GM12872 (cell line): ENCODE measurements around the gene VTI1A.

Experiments used
- TF ChIP-seq, protein P1 (sequence below): IDR thresholded peaks from 3 replicates; pipeline ENCODE4 v1.5.1; 2011; ENCODE audit warnings: low read depth, mild to moderate bottlenecking, low read length, moderate library complexity; ENCODE audit not compliant: insufficient read depth

The VTI1A gene

DNA sequence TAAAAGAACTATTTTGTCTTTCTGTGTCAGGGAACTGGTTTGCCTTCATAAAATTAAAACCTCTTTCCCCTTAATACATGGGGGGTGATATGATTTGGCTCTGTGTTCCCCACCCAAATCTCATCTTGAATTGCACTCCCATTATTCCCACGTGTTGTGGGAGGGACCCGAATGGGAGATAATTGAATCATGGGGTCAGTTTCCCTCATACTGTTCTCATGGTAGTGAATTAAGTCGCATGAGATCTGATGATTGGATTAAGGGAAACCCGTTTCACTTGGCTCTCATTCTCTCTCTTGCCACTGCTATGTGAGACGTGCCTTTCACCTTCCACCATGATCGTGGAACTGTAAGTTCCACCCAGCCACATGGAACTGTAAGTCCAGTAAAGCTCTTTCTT, 142.1 kb downstream of the VTI1A start:
- TF ChIP-seq, protein P1, sequence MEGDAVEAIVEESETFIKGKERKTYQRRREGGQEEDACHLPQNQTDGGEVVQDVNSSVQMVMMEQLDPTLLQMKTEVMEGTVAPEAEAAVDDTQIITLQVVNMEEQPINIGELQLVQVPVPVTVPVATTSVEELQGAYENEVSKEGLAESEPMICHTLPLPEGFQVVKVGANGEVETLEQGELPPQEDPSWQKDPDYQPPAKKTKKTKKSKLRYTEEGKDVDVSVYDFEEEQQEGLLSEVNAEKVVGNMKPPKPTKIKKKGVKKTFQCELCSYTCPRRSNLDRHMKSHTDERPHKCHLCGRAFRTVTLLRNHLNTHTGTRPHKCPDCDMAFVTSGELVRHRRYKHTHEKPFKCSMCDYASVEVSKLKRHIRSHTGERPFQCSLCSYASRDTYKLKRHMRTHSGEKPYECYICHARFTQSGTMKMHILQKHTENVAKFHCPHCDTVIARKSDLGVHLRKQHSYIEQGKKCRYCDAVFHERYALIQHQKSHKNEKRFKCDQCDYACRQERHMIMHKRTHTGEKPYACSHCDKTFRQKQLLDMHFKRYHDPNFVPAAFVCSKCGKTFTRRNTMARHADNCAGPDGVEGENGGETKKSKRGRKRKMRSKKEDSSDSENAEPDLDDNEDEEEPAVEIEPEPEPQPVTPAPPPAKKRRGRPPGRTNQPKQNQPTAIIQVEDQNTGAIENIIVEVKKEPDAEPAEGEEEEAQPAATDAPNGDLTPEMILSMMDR: no peak

DNA sequence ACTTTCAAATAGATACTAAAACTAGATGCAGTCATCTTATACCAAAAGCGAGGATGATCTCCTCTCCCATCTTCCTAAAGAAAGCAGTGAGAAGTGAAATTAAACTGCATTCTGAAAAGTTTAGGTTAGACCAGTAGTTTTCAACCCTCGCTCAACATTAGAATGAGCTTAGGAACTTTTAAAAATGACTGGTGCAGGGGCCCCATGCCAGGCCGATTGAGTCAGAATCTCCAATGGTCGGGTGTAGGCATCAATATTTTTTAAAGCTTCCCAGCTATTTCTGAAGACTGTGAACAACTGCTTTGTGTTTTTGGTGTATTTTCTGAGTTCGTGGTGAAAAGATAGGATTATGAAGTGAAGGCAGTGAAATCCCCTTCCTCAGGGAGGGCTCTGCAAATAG, 146.0 kb downstream of the VTI1A start:
- TF ChIP-seq, protein P1: no peak

DNA sequence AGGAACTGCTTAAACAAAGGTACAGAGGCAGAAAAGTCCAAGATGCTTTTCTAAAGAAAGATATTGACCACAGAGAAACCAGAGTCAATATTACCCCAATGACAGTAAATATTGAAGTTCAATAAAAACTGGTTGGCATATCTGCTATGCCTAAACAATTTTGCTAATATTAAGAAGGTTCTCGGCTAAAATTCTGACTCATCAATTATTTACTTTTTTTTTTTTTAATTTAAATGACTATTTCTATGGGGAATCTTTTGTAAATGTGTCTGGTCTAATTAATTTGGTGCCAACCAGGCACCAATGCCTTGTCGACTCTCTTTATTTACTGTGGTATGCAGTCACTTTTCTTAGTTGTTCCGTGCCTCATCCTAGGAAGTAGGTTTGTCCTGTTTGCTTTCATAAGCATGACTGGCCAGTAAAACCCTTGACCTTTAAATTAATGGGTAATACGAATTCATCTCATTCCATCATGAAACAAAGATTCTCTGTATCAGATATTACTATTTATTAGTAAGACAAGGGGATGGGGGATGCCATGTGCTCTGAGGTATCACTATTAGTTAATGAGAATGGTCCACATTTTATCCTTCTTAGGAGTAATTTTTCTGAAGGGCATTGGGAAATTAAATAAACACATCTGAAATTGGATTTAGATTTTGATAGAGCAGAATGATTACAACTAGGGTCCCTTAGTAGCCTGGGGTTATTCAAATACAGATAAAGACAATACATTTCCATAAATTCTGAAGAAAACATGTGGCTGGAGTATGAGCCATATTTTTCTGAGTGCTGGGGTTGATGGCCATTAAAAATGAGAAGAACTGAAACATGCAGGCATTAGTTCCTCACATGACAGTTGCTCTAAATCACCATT, 154.4 kb downstream of the VTI1A start:
- TF ChIP-seq, protein P1: no peak

DNA sequence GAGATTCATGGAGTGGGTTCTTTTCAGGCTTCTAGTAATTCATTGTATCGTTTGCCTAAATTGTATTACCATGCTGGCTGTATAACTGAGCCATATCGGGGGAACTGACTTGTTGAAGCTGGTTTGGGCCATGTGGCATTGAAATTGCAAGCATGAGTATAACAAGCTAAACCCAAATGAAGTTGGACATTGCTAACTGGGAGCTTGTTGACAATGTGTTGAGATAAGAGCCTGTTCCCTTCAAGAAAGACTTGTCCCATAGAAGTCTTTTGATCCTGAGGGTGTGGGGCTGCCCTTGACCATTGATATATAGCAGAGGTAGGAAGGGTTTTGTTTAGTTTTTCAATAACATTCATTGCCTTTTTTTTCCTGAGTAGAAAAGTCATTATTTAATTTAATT, 156.0 kb downstream of the VTI1A start:
- TF ChIP-seq, protein P1: no peak

DNA sequence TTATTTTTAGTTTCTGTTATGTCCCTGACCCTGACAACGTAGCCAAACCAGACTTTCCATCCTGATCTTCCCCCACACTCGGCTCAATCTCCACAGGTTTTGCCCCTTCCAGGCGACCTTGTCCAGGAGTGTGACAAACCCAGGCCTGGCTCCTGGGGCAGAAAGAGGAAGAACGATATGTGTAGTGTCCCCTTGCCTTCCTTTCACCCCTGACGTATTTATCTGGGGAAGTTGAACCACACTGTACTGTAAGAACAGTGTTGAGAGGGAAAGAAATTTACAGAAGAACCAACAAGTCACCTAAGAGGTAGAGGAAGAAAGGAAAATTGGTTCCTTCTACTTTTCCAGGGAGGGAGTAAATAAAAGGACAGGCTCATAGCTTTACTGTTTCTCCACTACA, 158.0 kb downstream of the VTI1A start:
- TF ChIP-seq, protein P1: no peak

DNA sequence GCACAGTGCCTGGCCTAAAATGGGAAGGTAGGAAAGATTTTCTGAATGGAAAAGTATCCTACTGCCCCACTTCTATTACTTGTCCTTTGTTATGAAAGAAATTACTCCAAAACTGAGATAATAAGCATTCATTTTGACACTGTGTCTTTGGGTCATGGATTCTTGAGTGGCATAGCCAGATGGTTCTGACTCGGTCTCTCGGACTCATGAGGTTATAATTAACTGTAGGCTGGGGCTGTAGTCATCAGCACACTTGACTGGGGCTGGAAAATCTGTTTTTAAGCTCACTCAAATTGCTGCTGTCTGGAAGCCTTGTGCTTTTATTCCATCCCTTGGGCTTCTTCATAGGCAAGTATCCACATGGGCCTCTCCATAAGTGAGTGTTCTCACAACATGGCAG, 160.5 kb downstream of the VTI1A start:
- TF ChIP-seq, protein P1: no peak

DNA sequence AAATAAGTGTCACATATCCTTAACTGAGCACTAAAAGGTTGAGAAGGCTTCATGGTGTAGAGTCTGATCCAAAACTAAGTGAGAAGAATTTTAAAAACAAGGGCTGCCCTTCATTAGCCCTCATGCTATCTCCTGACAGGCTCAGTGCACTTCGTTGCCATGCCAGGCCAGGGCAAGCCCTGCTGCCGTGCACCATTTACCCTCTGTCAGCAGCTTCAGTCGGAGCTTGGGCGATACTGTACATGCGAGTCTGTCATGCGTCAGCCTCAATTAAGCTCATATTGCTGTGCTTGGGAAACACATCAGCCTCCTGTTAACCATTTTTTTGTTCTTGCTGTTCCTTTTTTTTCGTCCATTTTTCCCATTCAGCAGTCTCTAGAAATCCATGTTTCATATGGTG, 166.6 kb downstream of the VTI1A start:
- TF ChIP-seq, protein P1: no peak
